Measurements from ENCODE around the gene PLAAT5.

The PLAAT5 gene

DNA sequence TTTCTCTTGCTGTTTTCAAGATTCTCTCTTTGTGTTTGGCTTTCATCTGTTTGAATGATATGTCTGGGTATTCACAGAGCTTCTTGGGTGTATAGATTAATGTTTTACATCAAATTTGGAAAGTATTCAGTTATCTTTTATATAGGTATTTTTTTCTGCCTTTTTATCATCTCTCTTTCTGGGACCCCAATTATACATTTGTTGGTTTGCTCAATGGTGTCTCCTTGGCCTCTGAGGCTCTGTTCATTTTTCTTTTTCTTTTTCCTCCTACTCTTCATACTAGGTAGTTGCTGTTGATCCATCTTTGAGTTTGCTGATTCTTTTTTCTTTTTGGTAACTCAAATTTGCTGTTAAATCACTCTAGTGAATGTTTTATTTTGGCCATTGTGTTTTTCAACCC is 14.3 kb downstream of the PLAAT5 start:
- DNase-seq, result no peak
- peaks cover 0 to 7% (median 5%) of the 10 kb centered on the region in 3 donors for H3K9me3 ChIP-seq
- H3K4me3 ChIP-seq, result no peak overlapping the region
- H3K27ac ChIP-seq, result no peak overlapping the region
- intact Hi-C loops (cut with DNase I; ENCODE audit: low total_unique reads), result loop anchor here (5.0 kb wide), 1 partner anchor 161 kb away; no protein-coding TSS in a partner anchor
- H3K27me3 ChIP-seq, result no peaks in the 10 kb centered on the region
- peaks cover 0 to 8% (median 0%) of the 10 kb centered on the region in 4 donors for H3K4me1 ChIP-seq
- no peaks in the 10 kb centered on the region for H3K36me3 ChIP-seq
- TF ChIP-seq, protein P1, sequence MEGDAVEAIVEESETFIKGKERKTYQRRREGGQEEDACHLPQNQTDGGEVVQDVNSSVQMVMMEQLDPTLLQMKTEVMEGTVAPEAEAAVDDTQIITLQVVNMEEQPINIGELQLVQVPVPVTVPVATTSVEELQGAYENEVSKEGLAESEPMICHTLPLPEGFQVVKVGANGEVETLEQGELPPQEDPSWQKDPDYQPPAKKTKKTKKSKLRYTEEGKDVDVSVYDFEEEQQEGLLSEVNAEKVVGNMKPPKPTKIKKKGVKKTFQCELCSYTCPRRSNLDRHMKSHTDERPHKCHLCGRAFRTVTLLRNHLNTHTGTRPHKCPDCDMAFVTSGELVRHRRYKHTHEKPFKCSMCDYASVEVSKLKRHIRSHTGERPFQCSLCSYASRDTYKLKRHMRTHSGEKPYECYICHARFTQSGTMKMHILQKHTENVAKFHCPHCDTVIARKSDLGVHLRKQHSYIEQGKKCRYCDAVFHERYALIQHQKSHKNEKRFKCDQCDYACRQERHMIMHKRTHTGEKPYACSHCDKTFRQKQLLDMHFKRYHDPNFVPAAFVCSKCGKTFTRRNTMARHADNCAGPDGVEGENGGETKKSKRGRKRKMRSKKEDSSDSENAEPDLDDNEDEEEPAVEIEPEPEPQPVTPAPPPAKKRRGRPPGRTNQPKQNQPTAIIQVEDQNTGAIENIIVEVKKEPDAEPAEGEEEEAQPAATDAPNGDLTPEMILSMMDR (IDR thresholded peaks at IDR 0.05), result no peak

GRCh38 chr11:63472372-63472771 is 18.6 kb downstream of the PLAAT5 start:
- Histone ChIP-seq H3K9me3 (peaks cover 0 to 12% (median 5%) of the 10 kb centered on the region in 3 donors), H3K27me3 (no peaks in the 10 kb centered on the region), H3K36me3 (peaks cover 0 to 5% (median 0%) of the 10 kb centered on the region in 3 donors), H3K4me3 (no peak overlapping the region), H3K4me1 (no peaks in the 10 kb centered on the region), H3K27ac (no peak overlapping the region)
- TF ChIP-seq, protein P1 (IDR thresholded peaks at IDR 0.05), result no peak
- intact Hi-C loops (cut with DNase I; ENCODE audit: low total_unique reads), result no loop called here
- no peak for DNase-seq

DNA sequence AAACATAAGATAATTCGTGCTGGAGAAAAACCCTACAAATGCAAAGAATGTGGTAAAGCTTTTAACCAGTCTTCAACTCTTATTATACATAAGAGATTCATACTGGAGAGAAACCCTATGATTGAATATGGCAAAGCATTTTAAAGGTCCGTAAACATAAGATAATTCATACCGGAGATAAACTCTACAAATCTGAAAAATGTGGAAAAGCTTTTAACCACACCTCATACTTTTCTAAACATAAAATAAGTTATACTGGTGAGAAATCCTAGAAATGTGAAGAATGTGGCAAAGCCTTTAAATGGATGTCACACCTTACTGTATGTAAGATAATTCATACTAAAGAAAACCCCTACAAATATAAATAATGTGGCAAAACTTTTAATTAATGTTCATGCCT is 20.7 kb downstream of the PLAAT5 start:
- Histone ChIP-seq H3K9me3 (peaks cover 0 to 5% (median 0%) of the 10 kb centered on the region in 3 donors), H3K36me3 (peaks cover 0 to 5% (median 0%) of the 10 kb centered on the region in 3 donors), H3K4me3 (no peak overlapping the region), H3K27me3 (no peaks in the 10 kb centered on the region), H3K27ac (no peak overlapping the region), H3K4me1 (no peaks in the 10 kb centered on the region)
- intact Hi-C loops (cut with DNase I; ENCODE audit: low total_unique reads), result no loop called here
- TF ChIP-seq, protein P1 (IDR thresholded peaks at IDR 0.05), result no peak
- DNase-seq, result no peak

GRCh38 chr11:63462137-63462536 is 28.8 kb downstream of the PLAAT5 start:
- Histone ChIP-seq H3K4me1 (no peaks in the 10 kb centered on the region), H3K27me3 (no peaks in the 10 kb centered on the region), H3K36me3 (peaks cover 0 to 9% (median 0%) of the 10 kb centered on the region in 3 donors), H3K4me3 (no peak overlapping the region), H3K27ac (no peak overlapping the region), H3K9me3 (no peaks in the 10 kb centered on the region)
- DNase-seq, result no peak
- intact Hi-C loops (cut with DNase I; ENCODE audit: low total_unique reads), result no loop called here
- TF ChIP-seq, protein P1 (IDR thresholded peaks at IDR 0.05), result no peak

DNA sequence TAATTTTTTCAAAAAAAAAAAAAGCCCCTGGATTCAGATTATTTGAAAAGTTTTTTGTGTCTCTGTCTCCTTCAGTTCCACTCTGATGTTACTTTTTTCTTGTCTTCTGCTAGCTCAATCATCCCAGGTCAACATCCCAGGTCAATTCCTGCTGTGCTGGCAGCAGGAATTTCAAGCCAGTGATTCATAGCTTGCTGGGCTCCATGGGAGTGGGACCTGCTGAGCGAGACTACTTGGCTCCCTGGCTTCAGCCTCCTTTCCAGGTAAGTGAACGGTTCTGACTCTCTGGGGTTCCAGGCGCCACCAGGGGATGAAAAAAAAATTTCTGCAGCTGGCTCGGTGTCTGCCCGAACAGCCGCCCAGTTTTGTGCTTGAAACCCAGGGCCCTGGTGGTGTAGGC is 31.4 kb downstream of the PLAAT5 start:
- Histone ChIP-seq H3K27ac (no peak overlapping the region), H3K27me3 (no peaks in the 10 kb centered on the region), H3K9me3 (no peaks in the 10 kb centered on the region), H3K4me3 (no peak overlapping the region), H3K4me1 (no peaks in the 10 kb centered on the region), H3K36me3 (peaks cover 0 to 9% (median 0%) of the 10 kb centered on the region in 3 donors)
- DNase-seq, result no peak
- intact Hi-C loops (cut with DNase I; ENCODE audit: low total_unique reads), result no loop called here
- TF ChIP-seq, protein P1 (IDR thresholded peaks at IDR 0.05), result no peak

DNA sequence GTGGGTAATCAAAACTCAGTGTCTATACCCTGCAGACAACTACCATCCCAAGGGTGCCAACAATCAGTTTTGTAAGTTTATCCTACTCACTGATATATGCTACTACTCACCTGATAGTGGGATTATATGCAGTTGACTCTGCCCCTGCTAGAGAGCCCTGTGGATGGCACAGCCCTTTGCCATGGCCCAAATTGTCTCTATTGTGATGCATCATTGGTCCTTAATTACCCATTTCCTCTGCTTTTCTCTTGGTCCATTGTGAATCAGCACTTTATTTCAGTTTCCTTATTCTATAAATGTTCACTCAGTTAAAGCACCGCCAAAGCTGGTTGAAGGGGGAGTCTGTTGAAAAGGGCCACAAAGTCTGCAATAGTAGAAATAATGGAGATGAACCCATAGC is 42.3 kb downstream of the PLAAT5 start:
- no peaks in the 10 kb centered on the region for H3K9me3 ChIP-seq
- H3K4me3 ChIP-seq, result no peak overlapping the region
- H3K36me3 ChIP-seq, result no peaks in the 10 kb centered on the region
- H3K27ac ChIP-seq, result no peak overlapping the region
- intact Hi-C loops (cut with DNase I; ENCODE audit: low total_unique reads), result no loop called here
- H3K27me3 ChIP-seq, result no peaks in the 10 kb centered on the region
- H3K4me1 ChIP-seq, result no peaks in the 10 kb centered on the region
- no peak for DNase-seq
- TF ChIP-seq, protein P1 (IDR thresholded peaks at IDR 0.05), result no peak

All from tibial artery (tissue), 4 donors.